OCI-LY1 (cell line): ENCODE measurements around the gene VSIR.

ENCODE experiments used
- CTCF ChIP-seq: fragments of 200-600 bp; sonication (generic), shearing (Covaris generic); IDR thresholded peaks from 2 replicates; pipeline ENCODE4 v1.5.1; 2017; ENCODE audit warnings: mild to moderate bottlenecking, antibody characterized with exemption, low read length, moderate library complexity, mixed read lengths
- EZH2 ChIP-seq: fragments of 200-600 bp; sonication (generic), shearing (Covaris generic); IDR thresholded peaks from 2 replicates; pipeline ENCODE4 v1.8.0; 2017; ENCODE audit warnings: borderline replicate concordance, mixed run types, mild to moderate bottlenecking, antibody characterized with exemption, low read length, moderate library complexity, mixed read lengths

GRCh38 chr10:71783917-71784678, 10.8 kb upstream of the VSIR start:
- no peak for TF ChIP-seq CTCF
- no peak for TF ChIP-seq EZH2
